OCI-LY7 (cell line): ENCODE data around the gene CCDC8. TPM values are rescaled to one million over a fixed set of nuclear protein-coding genes. Genes with fewer than 3 reads are reported as not detected.

Source experiments
- BruUV-seq: library from RNA; stranded (reverse); fragments of 400-500 nt; replicated peaks from 2 replicates; lab custom pipeline; 2021; lab: Mats Ljungman, UMichigan
- CTCF ChIA-PET: fragments of 300-600 bp; sonication (Branson Sonifier 250); formaldehyde crosslinking; loops from one replicate; lab custom pipeline; 2022; ENCODE audit warnings: antibody characterized with exemption; ENCODE audit not compliant: unreplicated experiment; lab: Charles Lee
- POLR2A ChIA-PET: fragments of 300-600 bp; sonication (Branson Sonifier 250); formaldehyde crosslinking; loops from one replicate; lab custom pipeline; 2022; ENCODE audit warnings: antibody characterized with exemption; lab: Charles Lee
- DNase-seq: peaks from one replicate; pipeline ENCODE4 v3.0.0-alpha.2; 2015; ENCODE audit warnings: low spot score
- H2AFZ ChIP-seq: fragments of 200-600 bp; sonication (generic), shearing (Covaris generic); 2 replicates; pipeline ENCODE4 v1.6.1; 2014; ENCODE audit warnings: mild to moderate bottlenecking, antibody characterized with exemption, low read length, moderate library complexity
- H3K27ac ChIP-seq: fragments of 200-600 bp; sonication (generic); 2 replicates; pipeline ENCODE4 v1.5.1; 2014; ENCODE audit warnings: mixed run types, low read depth, mild to moderate bottlenecking, moderate library complexity, low read length, inconsistent platforms; ENCODE audit not compliant: poor library complexity, severe bottlenecking
- H3K36me3 ChIP-seq: fragments of 200-600 bp; sonication (generic); 2 replicates; pipeline ENCODE4 v1.6.1; 2014; ENCODE audit warnings: mild to moderate bottlenecking, antibody characterized with exemption, low read length, moderate library complexity, mixed read lengths; ENCODE audit not compliant: insufficient read depth
- H3K4me1 ChIP-seq: fragments of 200-600 bp; sonication (generic); 2 replicates; pipeline ENCODE4 v1.5.1; 2014; ENCODE audit warnings: mild to moderate bottlenecking, low read length; ENCODE audit not compliant: insufficient read depth, poor library complexity, severe bottlenecking
- H3K4me2 ChIP-seq: fragments of 200-600 bp; sonication (generic); 2 replicates; pipeline ENCODE4 v1.6.1; 2014; ENCODE audit warnings: mild to moderate bottlenecking, low read length
- H3K4me3 ChIP-seq: fragments of 200-600 bp; sonication (generic); 2 replicates; pipeline ENCODE4 v1.5.1; 2014; ENCODE audit warnings: mild to moderate bottlenecking, low read depth, low read length; ENCODE audit not compliant: poor library complexity, severe bottlenecking
- H3K79me2 ChIP-seq: fragments of 200-600 bp; sonication (generic); 2 replicates; pipeline ENCODE4 v1.6.1; 2016; ENCODE audit warnings: low read depth, mild to moderate bottlenecking, low read length, moderate library complexity, mixed read lengths; ENCODE audit not compliant: insufficient read depth
- H3K9me2 ChIP-seq: fragments of 200-600 bp; sonication (generic); 2 replicates; pipeline ENCODE4 v1.6.1; 2016; ENCODE audit warnings: mild to moderate bottlenecking, low read length, mixed read lengths; ENCODE audit not compliant: insufficient read depth
- H3K9me3 ChIP-seq: fragments of 200-600 bp; sonication (generic); 2 replicates; pipeline ENCODE4 v1.6.1; 2014; ENCODE audit warnings: mild to moderate bottlenecking, mixed run types, low read length, mixed read lengths
- H4K20me1 ChIP-seq: fragments of 200-600 bp; sonication (generic); 2 replicates; pipeline ENCODE4 v1.6.1; 2014; ENCODE audit warnings: mild to moderate bottlenecking, antibody characterized with exemption, low read length, moderate library complexity, mixed read lengths; ENCODE audit not compliant: insufficient read depth
- CTCF ChIP-seq: fragments of 200-600 bp; sonication (generic); conservative IDR thresholded peaks from 2 replicates; pipeline ENCODE4 v1.5.1; 2014; ENCODE audit warnings: mild to moderate bottlenecking, antibody characterized with exemption, low read length, moderate library complexity, mixed read lengths
- EZH2phosphoT487 ChIP-seq: fragments of 200-600 bp; sonication (generic); IDR thresholded peaks from 2 replicates; pipeline ENCODE4 v1.6.1; 2018; ENCODE audit warnings: low read depth, borderline replicate concordance, mild to moderate bottlenecking, mixed run types, antibody characterized with exemption, low read length, moderate library complexity, mixed read lengths
- intact Hi-C: fragments of 100-400 bp; cut with micrococcal nuclease; formaldehyde crosslinking; loops from one replicate; pipeline ENCODE4 v1.10.0; 2022; ENCODE audit not compliant: unreplicated experiment
- total RNA-seq, 2 experiments: library from RNA; depleted of rRNA in 1 of 2; stranded (reverse); fragments of >200 nt in 1 of 2; shearing (Covaris generic) in 1 of 2; gene quantifications; 2 replicates each; pipeline ENCODE4 v1.2.3, GENCODE V29; 2014 to 2022

The CCDC8 gene
- total RNA-seq, 2 experiments from 2014 or later = 0.09 to 0.10 TPM

DNA sequence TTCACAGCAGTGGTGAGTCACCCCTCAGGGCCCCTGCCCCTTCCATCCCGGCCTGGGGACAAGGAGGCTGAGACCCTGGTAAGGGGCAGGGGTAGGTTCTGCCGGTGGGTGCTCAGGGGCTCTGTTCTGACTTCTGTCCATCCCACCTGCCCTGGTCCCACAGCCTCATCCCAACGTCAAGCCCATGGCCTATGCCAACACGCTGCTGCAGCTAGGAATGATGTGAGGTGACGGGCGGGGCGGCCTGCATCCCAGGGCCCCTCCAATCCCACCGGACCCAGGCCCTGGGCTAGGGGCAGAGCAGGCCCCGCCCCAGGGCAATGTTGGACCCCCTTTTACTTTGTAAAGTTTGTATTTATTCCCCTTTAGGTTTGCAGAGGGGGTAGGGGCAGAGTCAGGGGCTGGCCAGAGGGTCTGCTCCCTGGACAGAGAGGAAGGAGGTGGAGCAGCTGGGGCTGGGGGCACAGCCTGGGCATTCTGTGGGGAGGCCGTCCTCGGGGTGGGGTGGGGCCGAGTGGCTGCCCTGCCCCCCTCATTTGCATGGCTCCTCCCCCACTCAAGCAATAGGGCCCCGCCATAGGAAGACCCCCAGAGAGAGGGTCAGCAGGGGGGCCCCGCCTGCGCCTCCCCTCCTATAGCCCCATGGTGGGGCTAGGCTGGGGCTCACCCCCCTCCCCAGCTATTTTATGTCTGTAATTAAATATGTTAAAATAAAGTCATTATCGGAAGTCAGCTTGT lies 23.1 kb downstream of the CCDC8 start:
- TF ChIP-seq EZH2phosphoT487 (no peak), CTCF (no peak)
- Histone ChIP-seq H3K36me3 (peaks cover 76% of the 10 kb centered on the region), H4K20me1 (no peaks in the 10 kb centered on the region), H3K79me2 (no peaks in the 10 kb centered on the region), H2AFZ (no peak overlapping the region), H3K9me2 (no peaks in the 10 kb centered on the region), H3K4me1 (no peaks in the 10 kb centered on the region), H3K4me3 (no peak overlapping the region), H3K27ac (no peak overlapping the region), H3K9me3 (no peaks in the 10 kb centered on the region), H3K4me2 (no peak overlapping the region)
- no peak for DNase-seq
- intact Hi-C loops = no loop called here
- POLR2A ChIA-PET = no interaction called here
- CTCF ChIA-PET = no interaction called here
- no TSS peak for BruUV-seq

DNA sequence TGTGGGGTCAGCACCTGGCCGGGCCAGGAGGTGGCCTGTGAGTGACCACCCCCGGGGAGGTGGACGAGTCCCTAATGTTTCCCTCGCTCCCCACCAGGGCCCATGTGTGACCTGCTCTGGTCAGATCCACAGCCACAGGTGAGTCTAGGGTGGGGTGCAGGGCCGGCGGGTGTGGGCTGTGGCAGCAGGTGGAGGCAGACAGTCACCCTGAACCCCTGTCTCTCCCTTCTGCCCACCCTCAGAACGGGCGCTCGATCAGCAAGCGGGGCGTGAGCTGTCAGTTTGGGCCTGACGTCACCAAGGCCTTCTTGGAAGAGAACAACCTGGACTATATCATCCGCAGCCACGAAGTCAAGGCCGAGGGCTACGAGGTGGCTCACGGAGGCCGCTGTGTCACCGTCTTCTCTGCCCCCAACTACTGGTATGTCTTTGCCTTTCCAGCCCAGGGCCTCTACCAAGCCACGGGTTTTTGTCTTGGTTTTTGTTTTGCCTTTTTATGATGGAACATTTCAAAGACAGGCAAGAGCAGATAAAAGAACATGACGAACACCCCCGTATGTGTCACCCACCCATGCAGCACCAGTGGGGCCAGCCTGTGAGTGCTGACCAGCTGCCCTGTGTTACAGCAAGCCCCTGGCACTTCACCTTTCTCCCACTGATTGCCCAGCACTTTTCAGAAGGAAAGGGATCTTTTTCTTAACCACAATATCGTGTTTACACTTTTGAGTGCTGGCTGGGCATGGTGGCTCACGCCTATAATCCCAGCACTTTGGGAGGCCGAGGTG lies 24.9 kb downstream of the CCDC8 start:
- Histone ChIP-seq H2AFZ (no peak overlapping the region), H3K27ac (no peak overlapping the region), H3K79me2 (no peaks in the 10 kb centered on the region), H3K36me3 (peaks cover 93% of the 10 kb centered on the region), H3K9me2 (no peaks in the 10 kb centered on the region), H3K4me1 (no peaks in the 10 kb centered on the region), H3K9me3 (no peaks in the 10 kb centered on the region), H3K4me2 (no peak overlapping the region), H4K20me1 (no peaks in the 10 kb centered on the region), H3K4me3 (no peak overlapping the region)
- ChIA-PET POLR2A (interaction anchor here (0.7 kb wide), 1 partner anchor 11 kb away, joined by 3 read pairs; no protein-coding TSS in a partner anchor), CTCF (no interaction called here)
- no TSS peak for BruUV-seq
- TF ChIP-seq EZH2phosphoT487 = no peak
- intact Hi-C loops = no loop called here
- DNase-seq = no peak

DNA sequence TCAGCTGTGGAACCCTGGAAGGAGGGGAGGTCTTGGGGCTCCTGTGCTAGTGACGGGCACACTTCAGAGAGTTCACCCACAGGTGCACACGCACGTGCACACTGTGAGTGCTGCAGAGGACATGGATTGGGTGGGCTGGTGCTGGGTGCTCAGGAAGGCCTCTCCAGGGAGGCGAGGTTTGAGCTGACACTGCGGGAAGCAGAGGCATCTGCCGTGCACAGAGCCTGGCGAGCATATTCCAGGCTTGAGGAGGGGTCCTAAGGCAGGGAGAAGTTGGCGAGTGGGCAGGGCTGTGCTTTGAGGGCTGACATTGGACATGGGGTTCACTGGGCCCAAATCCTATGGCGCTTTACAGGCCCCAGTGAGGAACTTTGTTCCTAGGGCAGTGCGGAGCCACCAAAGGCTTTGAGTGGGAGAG lies 25.6 kb downstream of the CCDC8 start:
- no peak for TF ChIP-seq CTCF
- TF ChIP-seq EZH2phosphoT487 = no peak
- CTCF ChIA-PET = no interaction called here
- Histone ChIP-seq H4K20me1 (no peaks in the 10 kb centered on the region), H3K4me2 (no peak overlapping the region), H3K4me1 (no peaks in the 10 kb centered on the region), H3K4me3 (no peak overlapping the region), H3K36me3 (peaks cover 93% of the 10 kb centered on the region), H3K9me3 (no peaks in the 10 kb centered on the region), H3K27ac (no peak overlapping the region), H3K79me2 (no peaks in the 10 kb centered on the region), H2AFZ (no peak overlapping the region), H3K9me2 (no peaks in the 10 kb centered on the region)
- no peak for DNase-seq
- intact Hi-C loops = no loop called here
- POLR2A ChIA-PET = no interaction called here
- no TSS peak for BruUV-seq
